CD14-positive monocyte (primary cell): ENCODE measurements around the gene CNTNAP1. TPM values are rescaled to one million over a fixed set of nuclear protein-coding genes. Genes with fewer than 3 reads are reported as not detected.

ENCODE experiments used
- DNase-seq, 3 donors: peaks; one replicate each; pipeline ENCODE4 v3.0.0-alpha.2; 2011 to 2022
- H2AFZ ChIP-seq: 2 replicates; pipeline ENCODE4 v1.6.0; 2012; ENCODE audit warnings: mild to moderate bottlenecking, low read depth, low read length, inconsistent platforms; ENCODE audit not compliant: insufficient read depth, poor library complexity, severe bottlenecking
- H3K27ac ChIP-seq, 2 donors: 1 replicate in 1 of 2; 2 replicates in 1 of 2; pipeline ENCODE4 v1.5.1; 2012 to 2013; ENCODE audit warnings: low read length in 2 of 2, control low read depth in 1 of 2, inconsistent platforms in 1 of 2, low read depth in 1 of 2, mild to moderate bottlenecking in 1 of 2
- H3K27me3 ChIP-seq, 2 donors: one replicate each; pipeline versions ENCODE4 v1.6.0 to v1.6.1; 2011 to 2013; ENCODE audit warnings: low read length in 2 of 2; ENCODE audit not compliant: control insufficient read depth in 2 of 2, insufficient read depth in 2 of 2
- H3K36me3 ChIP-seq, 2 donors: replicated peaks in 1 of 2; 1 replicate in 1 of 2; 2 replicates in 1 of 2; pipeline versions ENCODE4 v1.5.1 to v1.6.1; 2012 to 2013; ENCODE audit warnings: low read length in 2 of 2, control low read depth in 1 of 2, inconsistent platforms in 1 of 2, mild to moderate bottlenecking in 1 of 2; ENCODE audit not compliant: insufficient read depth in 2 of 2, control insufficient read depth in 1 of 2
- H3K4me1 ChIP-seq, 2 donors: 1 replicate in 1 of 2; 2 replicates in 1 of 2; pipeline versions ENCODE4 v1.5.1 to v1.6.1; 2012 to 2013; ENCODE audit warnings: low read length in 2 of 2, control low read depth in 1 of 2, inconsistent platforms in 1 of 2, mild to moderate bottlenecking in 1 of 2, moderate library complexity in 1 of 2; ENCODE audit not compliant: insufficient read depth in 2 of 2, control insufficient read depth in 1 of 2
- H3K4me2 ChIP-seq: replicated peaks from 2 replicates; pipeline ENCODE3; 2012; ENCODE audit warnings: low read length, moderate library complexity, mild to moderate bottlenecking; ENCODE audit not compliant: poor library complexity, severe bottlenecking; ENCODE audit errors: extremely low read depth
- H3K4me3 ChIP-seq, 3 experiments: fragments of 200-600 bp in 1 of 3; sonication (generic) in 1 of 3; replicated peaks in 1 of 3; 1 replicate in 2 of 3; 2 replicates in 1 of 3; pipeline ENCODE4 v1.5.1; 2011 to 2013; ENCODE audit warnings: low read length in 3 of 3, mild to moderate bottlenecking in 3 of 3, control low read depth in 2 of 3, low read depth in 2 of 3, inconsistent platforms in 1 of 3, moderate library complexity in 1 of 3
- H3K79me2 ChIP-seq: 2 replicates; pipeline ENCODE4 v1.6.0; 2012; ENCODE audit warnings: mild to moderate bottlenecking, control low read depth, inconsistent platforms, low read length, moderate library complexity; ENCODE audit not compliant: insufficient read depth
- H3K9ac ChIP-seq: 2 replicates; pipeline ENCODE4 v1.6.0; 2017; ENCODE audit warnings: low read length, mild to moderate bottlenecking; ENCODE audit not compliant: insufficient read depth, poor library complexity, severe bottlenecking
- H3K9me3 ChIP-seq, 2 donors: replicated peaks in 1 of 2; 1 replicate in 1 of 2; 2 replicates in 1 of 2; pipeline versions ENCODE4 v1.5.1 to v1.6.1; 2012 to 2013; ENCODE audit warnings: low read length in 2 of 2, control low read depth in 1 of 2; ENCODE audit not compliant: control insufficient read depth in 1 of 2, insufficient read depth in 1 of 2
- H4K20me1 ChIP-seq: 2 replicates; pipeline ENCODE4 v1.6.0; 2012; ENCODE audit warnings: mild to moderate bottlenecking, low read length, control low read depth, moderate library complexity; ENCODE audit not compliant: insufficient read depth
- H3K27ac Mint-ChIP-seq, 7 donors: one replicate each; pipeline ENCODE4 v1.8.0; 2020; ENCODE audit warnings: mild to moderate bottlenecking in 7 of 7, mixed read lengths in 7 of 7, moderate library complexity in 6 of 7, inconsistent platforms in 2 of 7
- H3K27me3 Mint-ChIP-seq, 3 donors: one replicate each; pipeline ENCODE4 v1.8.0; 2021 to 2022; ENCODE audit warnings: low read depth in 3 of 3, mild to moderate bottlenecking in 3 of 3, mixed read lengths in 3 of 3, moderate library complexity in 3 of 3, inconsistent platforms in 1 of 3
- H3K36me3 Mint-ChIP-seq, 2 donors: one replicate each; pipeline ENCODE4 v1.8.0; 2020; ENCODE audit warnings: mixed read lengths in 2 of 2, inconsistent platforms in 1 of 2, mild to moderate bottlenecking in 1 of 2
- H3K4me1 Mint-ChIP-seq: one replicate; pipeline ENCODE4 v1.8.0; 2020; ENCODE audit warnings: mild to moderate bottlenecking, mixed read lengths
- H3K4me3 Mint-ChIP-seq, 2 donors: one replicate each; pipeline ENCODE4 v1.8.0; 2020; ENCODE audit warnings: mild to moderate bottlenecking in 2 of 2, mixed read lengths in 2 of 2, moderate library complexity in 1 of 2
- H3K9me3 Mint-ChIP-seq, 7 donors: one replicate each; pipeline ENCODE4 v1.8.0; 2020 to 2022; ENCODE audit warnings: mixed read lengths in 7 of 7, mild to moderate bottlenecking in 6 of 7, moderate library complexity in 6 of 7, inconsistent platforms in 2 of 7
- CTCF ChIP-seq: fragments of 200-600 bp; IDR thresholded peaks from one replicate; pipeline ENCODE4 v1.8.0; 2022; ENCODE audit warnings: antibody characterized with exemption, mild to moderate bottlenecking
- WGBS: methylation state at CpG from one replicate; pipeline ENCODE4 v1.1.5; 2013; ENCODE audit warnings: missing lambda C conversion rate; ENCODE audit not compliant: insufficient coverage; 5-methylcytosine and 5-hydroxymethylcytosine counted together
- intact Hi-C, 2 donors: fragments of 100-400 bp; cut with micrococcal nuclease; formaldehyde crosslinking; loops; one replicate each; pipeline versions ENCODE4 v1.15.0 to v1.15.1; 2023
- polyA plus RNA-seq, 3 donors: library from polyadenylated mRNA; depleted of rRNA in 1 of 3; unstranded in 2 of 3; stranded (reverse) in 1 of 3; fragments of 300-500 nt in 2 of 3; fragments of >200 nt in 1 of 3; fragmentation: Illumina TruSeq in 2 of 3; gene quantifications; 1 replicate in 2 of 3; 2 replicates in 1 of 3; pipeline ENCODE4 v1.2.3, GENCODE V29; 2012 to 2021

Gene CNTNAP1
- polyA plus RNA-seq, 3 donors: 0.23 to 0.24 TPM; not detected in 1

GRCh38 chr17:42673885-42674754, 8.2 kb upstream of the CNTNAP1 start:
- Histone ChIP-seq H3K9ac (no peak overlapping the region), H3K27me3 (peaks cover 41 to 71% of the 10 kb centered on the region in 2 donors), H2AFZ (peak overlapping the region; percentile 29), H3K4me3 (peak overlapping the region in 1 of 3 experiments; percentile 75), H4K20me1 (no peaks in the 10 kb centered on the region), H3K4me1 (peaks cover 61 to 74% of the 10 kb centered on the region in 2 donors), H3K36me3 (no peaks in the 10 kb centered on the region), H3K27ac (no peak overlapping the region), H3K4me2 (peak overlapping the region; percentile 57), H3K9me3 (peaks cover 3 to 17% of the 10 kb centered on the region in 2 donors), H3K79me2 (no peaks in the 10 kb centered on the region)
- peak; percentile 53 for TF ChIP-seq CTCF
- DNase-seq: peak in 2 of 3 donors; percentile 50 to 80
- peaks cover 0 to 27% (median 14%) of the 10 kb centered on the region in 7 donors for H3K9me3 Mint-ChIP-seq
- H3K4me3 Mint-ChIP-seq: peak overlapping the region; percentile 41 to 78
- H3K27me3 Mint-ChIP-seq: peaks cover 59 to 75% (median 74%) of the 10 kb centered on the region in 3 donors
- peaks cover 55% of the 10 kb centered on the region for H3K4me1 Mint-ChIP-seq
- intact Hi-C loops: no loop called here
- peak overlapping the region in 5 of 7 donors; percentile 43 to 76 (median 50) for H3K27ac Mint-ChIP-seq
- peaks cover 13 to 18% of the 10 kb centered on the region in 2 donors for H3K36me3 Mint-ChIP-seq
- WGBS: 0% methylated on average over 10 of the region's 32 CpGs

GRCh38 chr17:42674755-42675347, 7.5 kb upstream of the CNTNAP1 start:
- Mint-ChIP-seq H3K27ac (peak overlapping the region in 1 of 7 donors; percentile 69), H3K27me3 (peaks cover 53 to 69% (median 68%) of the 10 kb centered on the region in 3 donors), H3K36me3 (peaks cover 11 to 12% of the 10 kb centered on the region in 2 donors), H3K4me3 (peak overlapping the region in 1 of 2 donors; percentile 78), H3K4me1 (peaks cover 57% of the 10 kb centered on the region), H3K9me3 (peaks cover under 1 to 25% (median 15%) of the 10 kb centered on the region in 7 donors)
- Histone ChIP-seq H3K79me2 (no peaks in the 10 kb centered on the region), H3K4me3 (peak overlapping the region in 1 of 3 experiments; percentile 75), H2AFZ (no peak overlapping the region), H3K4me1 (peaks cover 67 to 81% of the 10 kb centered on the region in 2 donors), H3K27me3 (peaks cover 38 to 64% of the 10 kb centered on the region in 2 donors), H3K4me2 (peak overlapping the region; percentile 81), H3K36me3 (no peaks in the 10 kb centered on the region), H3K9me3 (peaks cover 4 to 11% of the 10 kb centered on the region in 2 donors), H3K27ac (no peak overlapping the region), H4K20me1 (no peaks in the 10 kb centered on the region), H3K9ac (no peak overlapping the region)
- intact Hi-C loops: loop anchor here in 1 of 2 donors (5.0 kb wide), 1 partner anchor 98 kb away; the partner anchor contains the start of gene PSMC3IP
- TF ChIP-seq CTCF: no peak
- DNase-seq: no peak
- WGBS: no CpG with 5 or more reads among the region's 9 CpGs
